Measurements from ENCODE around the gene FOSB.

The FOSB gene

GRCh38 chr19:45472563-45473366 lies 5.0 kb downstream of the FOSB start:
- no peak overlapping the region for H3K4me3 ChIP-seq (ENCODE audit: low read length)
- no peak for TF ChIP-seq CTCF (conservative IDR thresholded peaks at IDR 0.05; ENCODE audit: low read length)
- DNase-seq (ENCODE audit: low read depth): peak; percentile 6

GRCh38 chr19:45473367-45473681 lies 5.5 kb downstream of the FOSB start:
- H3K4me3 ChIP-seq (ENCODE audit: low read length): no peak overlapping the region
- no peak for TF ChIP-seq CTCF (conservative IDR thresholded peaks at IDR 0.05; ENCODE audit: low read length)
- DNase-seq (ENCODE audit: low read depth): no peak

GRCh38 chr19:45473682-45474605 lies 6.1 kb downstream of the FOSB start:
- H3K4me3 ChIP-seq (ENCODE audit: low read length): no peak overlapping the region
- no peak for DNase-seq (ENCODE audit: low read depth)
- no peak for TF ChIP-seq CTCF (conservative IDR thresholded peaks at IDR 0.05; ENCODE audit: low read length)

GRCh38 chr19:45474606-45475521 lies 7.1 kb downstream of the FOSB start:
- TF ChIP-seq CTCF (conservative IDR thresholded peaks at IDR 0.05; ENCODE audit: low read length): no peak
- H3K4me3 ChIP-seq (ENCODE audit: low read length): no peak overlapping the region
- peak; percentile 5 for DNase-seq (ENCODE audit: low read depth)

- no peak overlapping the region for H3K4me3 ChIP-seq (ENCODE audit: low read length)
- DNase-seq (ENCODE audit: low read depth): peak; percentile 6
- TF ChIP-seq CTCF (conservative IDR thresholded peaks at IDR 0.05; ENCODE audit: low read length): no peak
Measured at GRCh38 chr19:45475537-45476291, 7.9 kb downstream of the FOSB start.

- no peak for TF ChIP-seq CTCF (conservative IDR thresholded peaks at IDR 0.05; ENCODE audit: low read length)
- no peak for DNase-seq (ENCODE audit: low read depth)
- H3K4me3 ChIP-seq (ENCODE audit: low read length): no peak overlapping the region
Measured at GRCh38 chr19:45476304-45476703, 8.5 kb downstream of the FOSB start.

Measured in AG10803 (cell line).